Nephron (organoid): ENCODE data around the gene KRT17.

Experiments
- H3K27ac Mint-ChIP-seq, 3 experiments: 2 replicates each; pipeline ENCODE4 v1.8.0; 2020; ENCODE audit warnings: mixed read lengths in 3 of 3, mild to moderate bottlenecking in 2 of 3, moderate library complexity in 1 of 3
- H3K27me3 Mint-ChIP-seq: 2 replicates; pipeline ENCODE4 v1.8.0; 2021; ENCODE audit warnings: low read depth, mild to moderate bottlenecking, moderate library complexity, mixed read lengths
- H3K36me3 Mint-ChIP-seq: 2 replicates; pipeline ENCODE4 v1.8.0; 2020; ENCODE audit warnings: low read depth, mixed read lengths
- H3K4me1 Mint-ChIP-seq: 2 replicates; pipeline ENCODE4 v1.8.0; 2020; ENCODE audit warnings: mixed read lengths
- H3K4me3 Mint-ChIP-seq, 3 experiments: 2 replicates each; pipeline ENCODE4 v1.8.0; 2020; ENCODE audit warnings: mild to moderate bottlenecking in 3 of 3, mixed read lengths in 3 of 3, moderate library complexity in 2 of 3
- H3K9me3 Mint-ChIP-seq: 2 replicates; pipeline ENCODE4 v1.8.0; 2020; ENCODE audit warnings: mixed read lengths
- TF ChIP-seq, protein P1 (sequence below), 3 experiments: fragments of 200-600 bp; sonication (generic); IDR thresholded peaks; one replicate each; pipeline ENCODE4 v1.5.0; 2021; ENCODE audit warnings: antibody characterized with exemption in 3 of 3; ENCODE audit not compliant: unreplicated experiment in 3 of 3

The KRT17 gene

GRCh38 chr17:41655611-41656111 is 31.3 kb upstream of the KRT17 start:
- peaks cover 30% of the 10 kb centered on the region for H3K4me1 Mint-ChIP-seq
- H3K27me3 Mint-ChIP-seq: peaks cover 9% of the 10 kb centered on the region
- TF ChIP-seq, protein P1, sequence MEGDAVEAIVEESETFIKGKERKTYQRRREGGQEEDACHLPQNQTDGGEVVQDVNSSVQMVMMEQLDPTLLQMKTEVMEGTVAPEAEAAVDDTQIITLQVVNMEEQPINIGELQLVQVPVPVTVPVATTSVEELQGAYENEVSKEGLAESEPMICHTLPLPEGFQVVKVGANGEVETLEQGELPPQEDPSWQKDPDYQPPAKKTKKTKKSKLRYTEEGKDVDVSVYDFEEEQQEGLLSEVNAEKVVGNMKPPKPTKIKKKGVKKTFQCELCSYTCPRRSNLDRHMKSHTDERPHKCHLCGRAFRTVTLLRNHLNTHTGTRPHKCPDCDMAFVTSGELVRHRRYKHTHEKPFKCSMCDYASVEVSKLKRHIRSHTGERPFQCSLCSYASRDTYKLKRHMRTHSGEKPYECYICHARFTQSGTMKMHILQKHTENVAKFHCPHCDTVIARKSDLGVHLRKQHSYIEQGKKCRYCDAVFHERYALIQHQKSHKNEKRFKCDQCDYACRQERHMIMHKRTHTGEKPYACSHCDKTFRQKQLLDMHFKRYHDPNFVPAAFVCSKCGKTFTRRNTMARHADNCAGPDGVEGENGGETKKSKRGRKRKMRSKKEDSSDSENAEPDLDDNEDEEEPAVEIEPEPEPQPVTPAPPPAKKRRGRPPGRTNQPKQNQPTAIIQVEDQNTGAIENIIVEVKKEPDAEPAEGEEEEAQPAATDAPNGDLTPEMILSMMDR (IDR thresholded peaks at IDR 0.05; ENCODE audit: unreplicated experiment in 3 of 3): no peak
- no peaks in the 10 kb centered on the region for H3K36me3 Mint-ChIP-seq
- peak overlapping the region; percentile 85 to 92 (median 89) for H3K27ac Mint-ChIP-seq
- no peak overlapping the region for H3K4me3 Mint-ChIP-seq
- no peaks in the 10 kb centered on the region for H3K9me3 Mint-ChIP-seq

DNA sequence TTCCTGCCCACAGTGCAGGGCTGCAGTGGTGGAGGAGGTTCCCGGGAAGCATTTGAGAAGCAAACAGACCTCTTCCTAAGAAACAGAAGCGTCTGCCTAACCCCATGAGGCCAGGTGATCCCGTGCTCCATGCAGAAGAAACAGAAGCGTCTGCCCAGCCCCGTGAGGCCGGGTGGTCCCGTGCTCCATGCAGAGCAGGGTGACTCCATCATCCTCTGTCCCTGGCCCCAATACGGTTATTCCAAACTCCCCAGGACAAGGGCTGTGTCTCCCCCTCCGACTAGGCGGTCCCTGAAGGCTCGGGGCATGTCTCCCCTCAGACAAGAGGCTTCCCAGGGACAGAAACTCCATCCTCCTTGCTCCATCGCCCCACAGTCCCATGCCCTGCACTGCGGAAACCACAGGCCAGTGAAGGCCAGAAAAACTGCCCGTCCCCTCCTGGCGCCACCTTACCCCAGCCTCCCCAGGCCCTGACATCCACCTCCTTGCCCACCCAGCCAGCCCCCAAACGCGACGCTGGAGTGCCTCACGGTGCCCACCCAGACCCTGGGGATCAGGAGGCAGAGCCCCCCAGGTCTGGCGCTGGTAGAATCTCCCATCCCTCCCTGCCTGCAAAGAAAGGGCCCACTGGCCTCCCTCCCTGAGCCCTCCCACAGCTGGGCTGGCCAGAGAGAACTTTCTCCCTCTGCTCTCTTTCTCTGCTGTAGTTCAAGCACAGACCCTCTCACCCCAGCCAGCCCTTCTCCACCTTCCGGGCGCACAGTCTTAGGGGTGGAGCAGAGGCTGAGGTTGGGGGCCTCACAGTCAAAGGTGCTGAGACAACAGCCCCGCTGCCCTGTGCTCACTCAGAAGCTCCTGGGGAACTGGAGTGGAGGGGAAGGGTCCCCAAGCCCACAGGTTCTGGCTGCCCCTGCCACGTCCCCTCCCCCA is 30.6 kb upstream of the KRT17 start:
- H3K9me3 Mint-ChIP-seq: no peaks in the 10 kb centered on the region
- TF ChIP-seq, protein P1 (IDR thresholded peaks at IDR 0.05; ENCODE audit: unreplicated experiment in 3 of 3): no peak
- H3K27ac Mint-ChIP-seq: peak overlapping the region; percentile 85 to 92 (median 89)
- peak overlapping the region in 1 of 3 experiments; percentile 25 for H3K4me3 Mint-ChIP-seq
- peaks cover 9% of the 10 kb centered on the region for H3K27me3 Mint-ChIP-seq
- no peaks in the 10 kb centered on the region for H3K36me3 Mint-ChIP-seq
- H3K4me1 Mint-ChIP-seq: peaks cover 28% of the 10 kb centered on the region

- peaks cover 4% of the 10 kb centered on the region for H3K27me3 Mint-ChIP-seq
- peaks cover 20% of the 10 kb centered on the region for H3K4me1 Mint-ChIP-seq
- TF ChIP-seq, protein P1 (IDR thresholded peaks at IDR 0.05; ENCODE audit: unreplicated experiment in 3 of 3): no peak
Measured at GRCh38 chr17:41653892-41654677, 29.7 kb upstream of the KRT17 start.

GRCh38 chr17:41653421-41653820 is 29.0 kb upstream of the KRT17 start:
- Mint-ChIP-seq H3K27me3 (peaks cover 7% of the 10 kb centered on the region), H3K27ac (peak overlapping the region in 2 of 3 experiments; percentile 52 to 74), H3K9me3 (no peaks in the 10 kb centered on the region), H3K4me1 (peaks cover 26% of the 10 kb centered on the region), H3K36me3 (no peaks in the 10 kb centered on the region), H3K4me3 (no peak overlapping the region)
- TF ChIP-seq, protein P1 (IDR thresholded peaks at IDR 0.05; ENCODE audit: unreplicated experiment in 3 of 3): no peak

More at GRCh38 chr17:41653892-41654677, 29.7 kb upstream of the KRT17 start:
- H3K36me3 Mint-ChIP-seq: no peaks in the 10 kb centered on the region
- no peaks in the 10 kb centered on the region for H3K9me3 Mint-ChIP-seq
- peak overlapping the region in 2 of 3 experiments; percentile 74 to 89 for H3K27ac Mint-ChIP-seq
- H3K4me3 Mint-ChIP-seq: no peak overlapping the region

- no peaks in the 10 kb centered on the region for H3K36me3 Mint-ChIP-seq
- H3K27ac Mint-ChIP-seq: peak overlapping the region in 1 of 3 experiments; percentile 61
- no peaks in the 10 kb centered on the region for H3K9me3 Mint-ChIP-seq
- H3K27me3 Mint-ChIP-seq: peaks cover 7% of the 10 kb centered on the region
- H3K4me1 Mint-ChIP-seq: peaks cover 28% of the 10 kb centered on the region
- TF ChIP-seq, protein P1 (IDR thresholded peaks at IDR 0.05; ENCODE audit: unreplicated experiment in 3 of 3): no peak
- H3K4me3 Mint-ChIP-seq: no peak overlapping the region
Measured at GRCh38 chr17:41652461-41652970, 28.1 kb upstream of the KRT17 start.
